GM19438 (cell line): ENCODE measurements around the gene SPDYC.
"Not testable (repeated sequence)": the region's sequence is repeated elsewhere in the genome, so short reads cannot be mapped to it uniquely, and the experiment has no call there.

ENCODE experiments used
- ATAC-seq: cut with Tn5 transposase; IDR thresholded peaks from one replicate; pipeline ENCODE4 v1.9.1; 2021; ENCODE audit warnings: low read depth; ENCODE audit not compliant: unreplicated experiment

The SPDYC gene

GRCh38 chr11:65167656-65168055, 2.4 kb upstream of the SPDYC start:
- no peak for ATAC-seq

DNA sequence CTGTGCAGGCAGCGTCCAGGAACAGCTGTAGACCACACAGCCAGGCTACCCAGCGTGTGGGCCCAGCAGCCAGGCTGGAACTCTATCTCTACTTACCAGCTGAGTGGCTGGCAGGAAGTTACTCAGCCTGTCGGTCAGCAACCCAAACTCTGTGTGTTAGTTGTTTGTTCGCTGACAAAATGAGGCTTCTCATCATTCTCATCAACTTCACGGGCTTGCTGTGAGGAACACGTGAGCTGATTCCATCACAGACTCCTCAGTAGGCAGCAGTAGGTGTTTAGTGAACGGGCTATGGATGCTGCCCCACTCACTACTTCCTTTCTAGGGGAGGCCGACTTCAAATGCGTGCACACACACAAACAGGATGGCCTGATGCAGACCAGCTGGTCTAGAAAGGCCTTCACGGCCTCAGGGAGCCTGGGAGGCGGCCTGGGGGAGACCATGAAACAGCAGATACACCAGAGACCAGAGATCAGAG, 830 bp upstream of the SPDYC start:
- ATAC-seq: no peak

DNA sequence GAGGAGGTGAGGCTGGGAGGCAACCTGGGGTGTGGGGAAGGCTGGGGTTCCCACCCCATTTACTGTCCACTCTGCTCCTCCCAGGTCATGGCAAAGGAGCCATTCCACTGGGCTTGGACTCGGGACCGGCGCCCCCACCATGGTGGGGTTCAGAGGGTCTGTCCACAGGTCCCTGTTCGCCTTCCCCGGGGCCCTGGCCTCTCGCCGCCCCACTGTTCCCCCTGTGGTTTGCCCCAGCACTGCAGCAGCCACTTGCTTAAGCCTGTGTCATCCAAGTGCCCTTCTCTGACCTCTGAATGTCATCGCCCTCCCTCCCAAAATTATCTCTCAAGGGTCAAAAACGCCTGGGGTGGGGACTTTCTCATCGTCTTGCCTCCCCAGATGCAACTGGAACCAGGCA, 2.6 kb downstream of the SPDYC start:
- no peak for ATAC-seq

- not testable (repeated sequence) for ATAC-seq
Observed at GRCh38 chr11:65174571-65175010, 4.6 kb downstream of the SPDYC start.

- peak; percentile 59 for ATAC-seq
Observed at GRCh38 chr11:65180877-65181568, 11.0 kb downstream of the SPDYC start.

DNA sequence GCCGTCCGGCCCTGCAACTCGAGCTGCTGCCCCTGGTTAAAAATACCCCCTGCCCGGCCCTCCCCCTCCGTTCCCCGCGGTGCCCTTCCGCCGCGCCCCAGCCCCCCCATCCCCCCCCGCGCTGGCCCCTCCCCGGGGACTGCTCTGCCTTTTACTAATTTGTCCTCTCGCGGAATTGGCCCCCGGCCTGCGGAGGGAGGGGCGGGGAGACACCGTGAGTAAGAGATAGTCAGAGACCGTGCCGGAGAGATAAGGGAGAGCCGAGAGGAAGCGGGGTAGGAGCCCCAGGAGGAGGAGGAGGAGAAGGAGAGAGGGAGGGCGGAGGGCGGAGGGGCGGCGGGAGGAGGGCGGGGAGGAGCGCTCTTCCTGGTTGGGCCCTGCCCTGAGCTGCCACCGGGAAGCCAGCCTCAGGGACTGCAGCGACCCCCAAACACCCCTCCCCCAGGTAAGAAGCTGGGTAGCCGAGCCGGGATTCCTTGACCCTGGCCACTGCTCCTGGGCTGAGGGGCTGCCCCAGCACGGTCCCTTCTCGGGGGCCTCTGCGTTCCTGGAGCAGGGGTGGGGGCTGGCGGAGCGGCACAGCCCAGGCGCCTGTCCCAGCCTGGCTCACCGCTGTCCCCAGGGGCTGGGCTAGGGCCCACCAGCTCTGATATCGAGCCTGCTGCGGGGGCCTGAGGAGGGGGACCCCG, 11.7 kb downstream of the SPDYC start, which contains the start of gene CAPN1:
Gene CAPN1 (plus strand): TSS at position 360 of the 689 bp plus-strand sequence. CDS start 774 bp downstream, outside the sequence.
- peak; percentile 36 for ATAC-seq

GRCh38 chr11:65182258-65183170, 12.5 kb downstream of the SPDYC start:
- ATAC-seq: peak; percentile 16

DNA sequence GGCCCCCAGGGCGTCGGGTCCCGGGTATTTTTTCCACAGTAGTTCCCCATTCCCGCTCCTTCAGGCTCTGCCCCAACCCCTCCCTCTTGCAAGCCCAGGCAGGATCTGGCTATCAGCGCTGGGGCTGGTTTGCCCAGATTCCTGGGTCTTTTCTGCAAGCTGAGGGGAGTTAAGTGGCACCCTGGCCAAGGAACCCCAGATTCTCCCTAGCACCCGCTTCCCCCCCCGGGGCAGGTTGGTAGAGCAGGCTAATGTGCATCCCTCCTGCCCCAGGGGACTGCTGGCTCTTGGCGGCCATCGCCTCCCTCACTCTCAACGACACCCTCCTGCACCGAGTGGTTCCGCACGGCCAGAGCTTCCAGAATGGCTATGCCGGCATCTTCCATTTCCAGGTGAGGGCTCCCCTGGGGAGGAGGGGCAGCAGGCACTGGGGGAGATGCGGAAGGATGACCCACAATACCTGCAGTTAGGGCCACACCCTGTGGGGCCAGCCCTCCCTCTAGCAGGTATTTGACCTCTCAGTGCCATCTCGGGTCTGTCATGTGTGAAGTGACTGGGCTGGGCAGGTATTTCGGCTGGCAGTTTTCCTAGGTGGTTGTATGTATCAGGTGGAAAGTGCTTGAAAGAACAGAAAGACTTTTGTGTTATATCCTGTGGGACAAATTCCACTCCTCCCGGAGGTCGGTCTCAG, 13.3 kb downstream of the SPDYC start:
- no peak for ATAC-seq

- ATAC-seq: no peak
Observed at GRCh38 chr11:65184146-65184545, 14.1 kb downstream of the SPDYC start.

DNA sequence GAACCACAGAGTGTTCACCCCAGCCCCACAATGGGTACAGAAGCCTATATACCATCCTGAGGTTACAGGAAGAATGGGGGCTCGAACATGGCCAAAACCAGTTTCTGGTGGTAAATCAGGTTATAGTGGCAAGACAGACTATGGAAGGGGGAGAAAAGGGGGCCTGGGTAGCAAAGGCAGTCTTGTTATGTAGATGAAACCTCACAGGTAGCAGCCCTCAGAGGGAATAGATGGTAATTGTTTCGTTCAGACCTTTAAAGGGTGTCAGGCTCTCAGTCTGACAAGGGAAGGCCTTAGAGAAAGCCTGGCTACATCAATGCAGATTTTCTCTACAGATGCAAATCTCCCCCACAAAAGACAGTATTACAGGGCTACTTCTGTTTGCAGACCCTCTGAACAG, 15.1 kb downstream of the SPDYC start:
- no peak for ATAC-seq

DNA sequence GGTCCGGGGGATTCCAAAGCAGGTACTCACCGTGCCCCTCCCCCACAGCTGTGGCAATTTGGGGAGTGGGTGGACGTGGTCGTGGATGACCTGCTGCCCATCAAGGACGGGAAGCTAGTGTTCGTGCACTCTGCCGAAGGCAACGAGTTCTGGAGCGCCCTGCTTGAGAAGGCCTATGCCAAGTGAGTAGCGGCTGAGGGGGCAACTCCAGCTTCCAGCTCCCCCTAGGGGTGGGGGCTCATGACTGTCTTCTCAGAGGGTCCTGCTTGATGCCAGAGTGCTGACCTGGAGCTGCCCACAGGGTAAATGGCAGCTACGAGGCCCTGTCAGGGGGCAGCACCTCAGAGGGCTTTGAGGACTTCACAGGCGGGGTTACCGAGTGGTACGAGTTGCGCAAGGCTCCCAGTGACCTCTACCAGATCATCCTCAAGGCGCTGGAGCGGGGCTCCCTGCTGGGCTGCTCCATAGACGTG, 15.9 kb downstream of the SPDYC start:
- ATAC-seq: no peak

- no peak for ATAC-seq
Observed at GRCh38 chr11:65186701-65187100, 16.7 kb downstream of the SPDYC start.

DNA sequence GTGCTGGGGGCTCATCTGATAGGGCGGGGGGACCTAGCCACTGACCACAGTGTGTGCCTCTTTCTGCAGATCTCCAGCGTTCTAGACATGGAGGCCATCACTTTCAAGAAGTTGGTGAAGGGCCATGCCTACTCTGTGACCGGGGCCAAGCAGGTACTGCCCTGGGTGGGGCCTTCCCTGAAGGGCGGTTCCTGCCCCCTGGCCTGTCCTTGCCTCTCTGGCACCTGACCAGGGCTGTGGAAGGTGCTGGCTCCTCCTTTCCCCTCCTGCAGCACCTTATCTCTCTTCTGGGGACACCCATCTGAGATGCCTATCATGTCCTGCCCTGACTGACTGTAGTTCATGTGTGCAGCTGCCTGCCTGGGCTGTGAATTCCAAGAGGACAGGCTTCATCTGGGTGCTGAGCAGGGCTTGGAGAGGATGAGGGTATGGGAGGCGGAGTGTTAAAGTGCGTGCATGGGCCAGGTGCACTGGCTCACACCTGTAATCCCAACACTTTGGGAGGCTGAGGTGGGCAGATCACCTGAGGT, 17.2 kb downstream of the SPDYC start:
- no peak for ATAC-seq

DNA sequence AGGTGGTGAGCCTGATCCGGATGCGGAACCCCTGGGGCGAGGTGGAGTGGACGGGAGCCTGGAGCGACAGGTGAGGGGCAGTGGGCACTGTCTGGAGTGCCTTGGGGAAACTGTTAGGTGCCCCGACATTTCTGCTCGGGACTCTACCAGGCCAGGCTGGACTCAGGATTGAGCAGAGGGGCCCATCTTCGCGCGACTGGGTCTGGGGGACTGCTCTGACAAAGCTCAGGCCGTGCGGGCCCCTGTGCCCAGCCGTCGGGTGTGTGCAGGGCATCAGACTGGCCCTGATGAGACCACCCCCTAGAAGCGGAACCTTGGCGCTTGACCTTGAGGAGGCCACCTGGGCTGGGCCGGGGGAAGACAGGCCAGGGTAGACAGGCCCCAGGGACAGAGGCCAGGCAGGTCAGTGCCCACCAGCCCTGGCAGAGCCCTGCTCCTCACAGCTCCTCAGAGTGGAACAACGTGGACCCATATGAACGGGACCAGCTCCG, 18.0 kb downstream of the SPDYC start:
- ATAC-seq: no peak

GRCh38 chr11:65188486-65188885, 18.5 kb downstream of the SPDYC start:
- no peak for ATAC-seq

GRCh38 chr11:65189191-65189590, 19.2 kb downstream of the SPDYC start:
- ATAC-seq: no peak

- ATAC-seq: no peak
Observed at GRCh38 chr11:65194564-65194963, 24.5 kb downstream of the SPDYC start.

- ATAC-seq: no peak
Observed at GRCh38 chr11:65204143-65204542, 34.1 kb downstream of the SPDYC start.

DNA sequence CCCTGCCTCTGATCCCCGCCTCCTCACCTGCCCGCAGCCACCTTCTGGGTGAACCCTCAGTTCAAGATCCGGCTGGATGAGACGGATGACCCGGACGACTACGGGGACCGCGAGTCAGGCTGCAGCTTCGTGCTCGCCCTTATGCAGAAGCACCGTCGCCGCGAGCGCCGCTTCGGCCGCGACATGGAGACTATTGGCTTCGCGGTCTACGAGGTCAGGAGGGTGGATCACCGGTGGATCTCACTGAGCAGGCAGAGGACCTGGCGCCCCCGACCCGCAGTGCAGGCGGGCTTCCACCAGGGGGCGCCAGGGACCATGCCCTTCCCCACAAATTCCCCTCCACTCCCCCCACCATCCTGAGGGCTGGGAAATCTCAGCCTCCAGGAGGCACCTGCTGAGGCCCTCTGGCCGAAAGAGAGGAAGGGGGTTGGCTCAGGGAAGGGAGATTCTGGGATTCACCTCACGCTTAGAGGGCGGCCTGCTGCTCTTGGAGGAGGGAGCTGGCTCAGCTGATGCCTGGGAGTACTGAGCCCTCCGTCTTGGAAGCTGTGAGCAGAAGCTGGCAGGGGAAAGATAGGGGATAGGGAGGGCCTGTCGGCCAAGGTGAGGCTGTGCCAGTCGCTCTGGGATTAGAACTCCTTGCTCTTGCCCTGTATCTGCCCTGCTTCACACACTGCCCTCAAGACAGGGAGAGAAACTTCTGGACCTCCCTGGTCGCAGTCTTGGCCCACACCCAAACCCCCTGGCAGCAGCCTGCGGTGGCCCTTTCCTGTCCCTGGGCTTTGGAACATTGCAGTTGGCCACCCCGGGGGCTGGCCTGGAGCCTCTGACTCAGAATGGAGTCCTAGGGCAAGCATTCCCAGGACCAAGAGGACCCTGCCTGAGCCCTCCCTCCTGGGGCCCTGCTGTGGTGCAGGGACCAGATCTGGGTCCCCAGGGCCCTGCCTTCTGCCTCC, 34.9 kb downstream of the SPDYC start:
- ATAC-seq: no peak
